Ramos (cell line): ENCODE results near the gene KHDRBS1.
"Not testable (repeated sequence)": the region's sequence is repeated elsewhere in the genome, so short reads cannot be mapped to it uniquely, and the experiment has no call there.

Experiments used
- in situ Hi-C: fragments of 300-500 bp; cut with MboI; formaldehyde crosslinking; loops from one replicate; pipeline ENCODE4 v1.14.3; 2022; ENCODE audit warnings: low sequenced_read_pairs; ENCODE audit not compliant: unreplicated experiment

Gene KHDRBS1

GRCh38 chr1:32060914-32061313 lies 47.2 kb downstream of the KHDRBS1 start:
- in situ Hi-C loops: no loop called here

DNA sequence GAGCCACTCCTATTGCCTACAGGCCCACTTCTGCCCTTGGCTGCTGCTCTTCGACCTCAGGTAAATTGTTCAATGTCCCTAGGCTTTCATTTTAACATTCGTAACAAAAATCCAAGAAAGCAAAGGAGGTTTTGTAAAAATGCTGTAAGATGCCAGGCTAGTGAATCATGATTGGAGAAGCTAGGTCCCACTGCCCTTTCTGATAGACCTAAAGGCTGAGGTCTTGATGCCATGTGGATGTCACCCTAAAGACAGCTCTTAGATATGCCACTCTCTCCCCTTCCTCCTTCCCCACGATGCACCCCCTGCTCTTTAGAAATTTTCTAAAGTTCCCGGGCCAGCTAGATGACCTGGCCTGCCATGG lies 49.2 kb downstream of the KHDRBS1 start:
- in situ Hi-C loops: no loop called here

GRCh38 chr1:32063261-32063681 lies 49.6 kb downstream of the KHDRBS1 start:
- in situ Hi-C loops: no loop called here

DNA sequence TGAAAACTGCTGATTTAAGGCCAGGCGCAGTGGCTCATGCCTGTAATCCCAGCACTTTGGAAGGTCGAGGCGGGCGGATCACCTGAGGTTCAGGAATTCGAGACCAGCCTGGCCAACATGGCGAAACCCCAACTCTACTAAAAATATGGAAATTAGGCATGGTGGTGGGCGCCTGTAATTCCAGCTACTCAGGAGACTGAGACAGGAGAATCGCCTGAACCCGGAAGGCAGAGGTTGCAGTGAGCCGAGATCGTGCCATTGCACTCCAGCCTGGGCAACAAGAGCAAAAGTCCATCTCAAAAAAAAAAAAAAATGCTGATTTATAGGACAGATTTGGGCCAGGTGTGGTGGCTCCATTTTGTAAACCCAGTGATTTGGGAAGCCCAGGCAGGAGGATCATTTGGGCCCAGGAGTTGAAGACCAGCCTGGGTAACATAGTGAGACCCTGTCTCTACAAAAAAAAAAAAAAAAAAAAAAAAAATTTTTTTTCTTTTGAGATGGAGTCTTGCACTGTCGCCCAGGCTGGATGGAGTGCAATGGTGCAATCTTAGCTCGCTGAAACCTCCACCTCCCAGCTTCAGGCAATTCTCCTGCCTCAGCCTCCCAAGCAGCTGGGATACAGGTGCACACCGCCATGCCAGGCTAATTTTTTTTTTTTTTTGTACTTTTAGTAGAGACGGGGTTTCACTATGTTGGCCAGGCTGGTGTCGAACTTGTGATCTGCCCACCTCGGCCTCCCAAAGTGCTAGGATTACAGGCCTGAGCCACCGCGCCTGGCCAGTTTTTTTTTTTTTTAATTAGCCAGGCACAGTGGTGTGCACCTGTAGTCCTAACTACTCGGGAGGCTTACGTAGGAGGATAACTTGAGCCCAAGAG lies 52.2 kb downstream of the KHDRBS1 start:
- in situ Hi-C loops: not testable (repeated sequence)

- in situ Hi-C loops: no loop called here
Measured at GRCh38 chr1:32066489-32066873, 52.8 kb downstream of the KHDRBS1 start.

DNA sequence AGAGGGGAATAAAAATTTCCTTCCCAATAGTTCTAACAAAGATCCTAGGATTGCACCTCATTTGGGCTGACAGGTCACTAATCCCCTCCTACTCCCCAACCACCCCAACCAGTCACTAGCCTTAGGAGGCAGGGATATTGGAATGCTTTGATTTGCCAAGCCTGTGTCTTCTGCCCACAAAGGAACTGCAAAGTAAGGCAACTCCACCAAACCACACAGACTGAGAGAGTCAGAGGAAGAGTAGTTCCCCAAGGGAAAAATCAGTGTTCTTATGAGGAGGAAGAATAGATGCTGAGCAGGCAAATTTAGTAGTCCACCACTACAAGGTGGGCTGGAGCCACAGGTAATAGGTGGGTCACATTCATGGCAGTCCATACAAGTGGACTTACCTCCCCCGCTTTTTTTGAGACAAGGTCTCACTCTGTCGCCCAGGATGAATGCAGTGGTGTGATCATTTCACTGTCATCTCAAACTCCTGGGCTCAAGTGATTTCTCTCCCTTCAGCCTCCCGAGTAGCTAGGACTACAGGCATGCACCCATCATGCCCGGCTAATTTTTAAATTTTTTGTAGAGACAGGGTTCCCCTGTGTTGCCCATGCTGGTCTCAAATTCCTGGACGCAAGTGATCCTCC lies 55.4 kb downstream of the KHDRBS1 start:
- in situ Hi-C loops: no loop called here

DNA sequence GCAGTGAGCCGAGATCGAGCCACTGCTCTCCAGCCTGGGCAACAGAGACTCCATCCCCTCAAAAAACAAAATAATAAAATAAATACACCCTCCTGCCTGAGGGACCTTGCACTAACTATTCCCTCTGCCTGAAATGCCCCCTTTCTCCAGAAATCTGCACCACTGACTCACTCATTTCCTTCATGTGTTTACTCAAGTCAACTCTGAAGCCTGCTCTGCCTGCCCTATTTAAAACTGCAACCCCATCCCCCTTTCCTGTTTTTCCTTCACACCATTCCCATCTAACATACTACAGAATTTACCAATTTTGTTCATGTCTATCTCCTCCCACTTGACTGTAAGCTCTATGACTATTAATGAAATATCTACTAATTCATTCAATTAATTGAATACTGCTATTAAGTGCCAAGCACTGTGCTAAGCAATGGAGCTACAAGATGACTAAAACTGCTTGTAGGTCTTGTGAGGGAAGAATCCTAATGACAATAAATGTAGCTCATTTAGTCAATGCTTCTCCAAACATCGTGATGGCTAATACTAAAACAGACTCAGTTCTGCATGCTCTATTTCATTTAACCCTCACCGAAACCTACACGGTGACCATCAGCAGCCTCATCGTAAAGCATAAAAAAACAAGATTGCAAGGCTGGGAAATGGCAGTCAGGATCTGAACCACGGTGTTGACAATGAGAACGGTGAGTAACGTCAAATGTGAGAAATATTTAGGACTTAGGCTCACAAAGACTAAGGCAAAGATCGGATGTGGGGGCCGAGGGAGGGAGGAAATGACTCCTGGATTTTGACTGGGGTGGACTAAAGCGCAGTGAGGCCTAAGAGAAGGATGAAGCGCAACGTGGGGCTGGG lies 58.3 kb downstream of the KHDRBS1 start:
- in situ Hi-C loops: no loop called here

- in situ Hi-C loops: no loop called here
Measured at GRCh38 chr1:32072622-32073298, 59.1 kb downstream of the KHDRBS1 start, which contains the start of gene TMEM39B. TSS of gene TMEM39B (plus strand) at chr1:32072939. CDS start at chr1:32073048, 109 bp downstream.

- in situ Hi-C loops: no loop called here
Measured at GRCh38 chr1:32073299-32074229, 59.9 kb downstream of the KHDRBS1 start.

DNA sequence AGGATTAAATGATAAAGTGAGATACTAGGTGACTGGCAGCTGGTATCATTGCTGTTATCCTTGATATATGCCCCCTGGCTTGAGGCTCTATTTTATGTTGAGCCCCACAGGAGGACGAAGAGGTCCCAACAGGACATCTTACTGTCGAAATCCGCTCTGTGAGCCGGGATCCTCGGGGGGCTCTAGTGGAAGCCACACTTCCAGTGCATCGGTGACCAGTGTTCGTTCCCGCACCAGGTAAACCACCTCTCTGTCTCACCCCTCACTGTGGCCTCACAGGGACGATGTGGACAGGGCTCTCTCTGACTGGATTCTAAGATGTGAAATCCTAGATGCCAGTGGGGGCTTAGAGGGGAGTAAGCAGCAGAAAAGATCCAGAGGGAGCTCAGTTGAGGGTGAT lies 61.2 kb downstream of the KHDRBS1 start:
- in situ Hi-C loops: no loop called here

DNA sequence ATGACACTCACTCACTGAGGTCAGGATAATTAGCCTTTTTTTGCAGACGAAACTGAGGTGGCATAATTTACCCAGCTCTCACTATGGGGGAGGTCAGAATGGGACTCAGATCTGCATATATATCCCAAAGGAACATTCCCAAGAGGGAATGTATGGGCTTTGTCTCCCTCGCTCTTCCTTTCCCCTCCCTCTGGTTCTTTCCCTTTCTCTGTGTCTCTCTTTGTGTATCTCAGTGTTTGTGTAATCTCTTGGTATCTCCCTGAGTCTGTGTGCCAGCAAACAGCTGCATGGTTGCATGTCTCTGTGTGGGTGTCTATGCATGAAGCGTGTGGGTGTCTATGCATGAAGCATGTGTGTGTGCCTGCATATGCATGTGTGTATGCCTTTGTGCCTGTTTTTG lies 63.8 kb downstream of the KHDRBS1 start:
- in situ Hi-C loops: no loop called here

DNA sequence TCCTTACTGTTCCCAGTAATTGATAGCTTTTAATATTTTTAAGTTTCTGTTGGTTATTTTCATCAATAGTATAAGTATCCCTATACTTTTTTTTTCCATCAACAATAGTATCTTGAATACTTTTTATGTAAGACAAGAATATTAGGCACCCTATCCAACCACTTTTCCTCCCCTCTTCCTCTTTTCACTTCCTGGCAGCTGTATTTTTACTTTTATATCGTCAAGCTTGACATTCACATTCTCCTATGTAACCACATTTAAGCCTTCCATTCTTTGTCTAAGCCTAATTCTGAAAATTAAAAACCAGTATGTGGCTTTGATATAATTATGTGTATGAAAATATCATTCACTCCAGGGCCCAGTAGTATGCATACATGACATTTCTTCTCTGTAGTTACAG lies 68.4 kb downstream of the KHDRBS1 start:
- in situ Hi-C loops: no loop called here

GRCh38 chr1:32086381-32086780 lies 72.7 kb downstream of the KHDRBS1 start:
- in situ Hi-C loops: not testable (repeated sequence)

- in situ Hi-C loops: no loop called here
Measured at GRCh38 chr1:32091176-32091575, 77.5 kb downstream of the KHDRBS1 start.

- in situ Hi-C loops: no loop called here
Measured at GRCh38 chr1:32091591-32091990, 77.9 kb downstream of the KHDRBS1 start.
